ENCODE data around the gene FGF9. TPM values are rescaled to one million over a fixed set of nuclear protein-coding genes. Genes with fewer than 3 reads are reported as not detected.

Gene FGF9
- total and polyA plus RNA-seq, 10 of the 15 experiments (the other 5 are each of a cell fraction or from before 2014, with no cell fraction given), result 0.05 to 1.5 (median 0.83) TPM

DNA sequence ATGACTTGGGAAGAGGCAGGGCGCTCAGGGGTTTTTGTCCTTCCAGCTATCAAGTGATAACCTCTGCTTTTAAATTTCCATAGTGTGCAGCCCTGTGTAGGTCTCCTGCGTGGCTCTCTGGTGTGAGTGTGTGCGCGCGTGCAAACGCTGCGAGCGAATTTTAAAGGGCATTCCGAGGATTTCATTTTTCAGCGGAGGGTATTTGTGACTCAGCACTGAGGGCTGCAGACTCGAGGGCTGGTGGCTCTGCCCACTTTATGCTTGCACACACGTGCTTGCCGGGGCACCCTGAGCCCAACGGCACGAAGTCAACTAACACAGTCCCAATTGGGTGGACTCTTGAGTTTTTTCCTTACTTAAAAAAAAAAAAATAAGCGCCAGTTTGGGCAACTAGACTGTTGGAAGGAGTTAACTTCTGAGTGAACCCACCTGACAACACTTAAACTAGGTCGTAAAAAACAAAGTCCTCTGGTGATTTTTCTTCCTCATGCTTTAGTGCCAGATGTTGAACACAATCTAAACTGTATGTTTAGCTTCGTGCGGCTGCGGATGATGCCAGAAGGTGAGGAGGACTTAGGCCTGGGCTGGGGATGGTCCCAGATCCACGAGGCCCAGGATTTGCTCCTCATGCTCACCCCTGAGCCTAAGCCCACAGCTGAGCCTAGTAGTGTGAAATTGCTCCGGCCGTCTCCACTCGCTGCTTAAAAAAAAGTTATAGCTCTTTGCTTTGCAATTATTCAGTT is 2.1 kb downstream of the FGF9 start:
- Histone ChIP-seq H3K9ac (ENCODE audit: control insufficient read depth, insufficient read depth, low read length) (no peak overlapping the region; the same call in 1 of the 2 replicates), H3K79me2 (ENCODE audit: control insufficient read depth, insufficient read depth, low read length) (no peaks in the 10 kb centered on the region), H4K20me1 (ENCODE audit: control insufficient read depth, insufficient read depth) (no peaks in the 10 kb centered on the region), H3K9me3 (replicated peaks; ENCODE audit: control insufficient read depth, insufficient read depth, low read length) (no peaks in the 10 kb centered on the region; the same call in 2 of the 3 replicates), H3K27ac (ENCODE audit: control insufficient read depth, insufficient read depth) (no peak overlapping the region), H2AFZ (ENCODE audit: control insufficient read depth, low read depth, low read length) (no peak overlapping the region; the same call in 1 of the 2 replicates), H3K4me2 (ENCODE audit: control insufficient read depth, insufficient read depth) (peak overlapping the region; percentile 78), H3K4me1 (ENCODE audit: control insufficient read depth, insufficient read depth, low read length) (peaks cover 23% of the 10 kb centered on the region), H3K4me3 (peak overlapping the region; percentile 86; the same call in 1 of the 2 replicates), H3K27me3 (replicated peaks in 1 of 2; ENCODE audit: control insufficient read depth in 2 of 2, insufficient read depth in 2 of 2, low read length in 1 of 2) (peaks cover 15 to 34% of the 10 kb centered on the region in 2 experiments), H3K36me3 (ENCODE audit: control insufficient read depth in 2 of 2, insufficient read depth in 2 of 2, low read length in 1 of 2) (no peaks in the 10 kb centered on the region)
- POLR2A ChIA-PET, result interaction anchor here (0.7 kb wide), 1 partner anchor 103 kb away, joined by 4 read pairs; no protein-coding TSS in a partner anchor
- in situ Hi-C loops (cut with MboI) (no loop called here), intact Hi-C loops (cut with micrococcal nuclease; ENCODE audit: unreplicated experiment) (loop anchor here (5.0 kb wide), 2 partner anchors 389 to 444 kb away; no protein-coding TSS in a partner anchor)
- no peak for DNase-seq (ENCODE audit: low read depth, low spot score)
- CTCF ChIA-PET, result interaction anchor here (1.1 kb wide), 1 partner anchor 35 kb away, joined by 4 read pairs; no protein-coding TSS in a partner anchor
- FAIRE-seq, result peak; percentile 7
- RAD21 ChIA-PET (ENCODE audit: unreplicated experiment), result no interaction called here
- WGBS (ENCODE audit: insufficient coverage, insufficient replicate concordance, low lambda C conversion rate, missing lambda C conversion rate), result 10% methylated on average over 23 of the region's 24 CpGs
- TF ChIP-seq HSF1 (IDR thresholded peaks at IDR 0.05; ENCODE audit: low read depth, low read length), result no peak
- SMC1A ChIA-PET (ENCODE audit: uncharacterized antibody, unreplicated experiment), result no interaction called here
- ATAC-seq, result no peak
- no TSS peak for BruUV-seq (replicated peaks)

DNA sequence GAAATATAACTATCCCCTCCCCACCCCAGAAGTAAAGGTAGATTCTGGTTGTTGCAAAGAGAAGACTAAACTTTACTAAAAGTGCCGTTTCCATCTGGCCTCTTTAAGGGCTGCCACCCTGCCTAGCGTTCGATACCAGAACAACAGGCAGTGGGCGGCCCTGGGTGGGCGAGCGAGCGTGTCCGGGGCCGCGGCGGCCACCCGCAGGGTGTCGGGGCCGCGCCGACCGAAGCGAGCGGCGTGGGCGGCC is 2.6 kb downstream of the FGF9 start:
- SMC1A ChIA-PET (ENCODE audit: uncharacterized antibody, unreplicated experiment), result no interaction called here
- RAD21 ChIA-PET (ENCODE audit: unreplicated experiment), result no interaction called here
- Histone ChIP-seq H3K27ac (ENCODE audit: control insufficient read depth, insufficient read depth) (no peak overlapping the region), H3K4me3 (peak overlapping the region; percentile 86), H4K20me1 (ENCODE audit: control insufficient read depth, insufficient read depth) (no peaks in the 10 kb centered on the region), H3K4me2 (ENCODE audit: control insufficient read depth, insufficient read depth) (peak overlapping the region; percentile 78), H3K9me3 (replicated peaks; ENCODE audit: control insufficient read depth, insufficient read depth, low read length) (no peaks in the 10 kb centered on the region; the same call in 2 of the 3 replicates), H3K9ac (ENCODE audit: control insufficient read depth, insufficient read depth, low read length) (no peak overlapping the region; the same call in 1 of the 2 replicates), H3K79me2 (ENCODE audit: control insufficient read depth, insufficient read depth, low read length) (no peaks in the 10 kb centered on the region), H3K4me1 (ENCODE audit: control insufficient read depth, insufficient read depth, low read length) (peaks cover 23% of the 10 kb centered on the region), H3K36me3 (ENCODE audit: control insufficient read depth in 2 of 2, insufficient read depth in 2 of 2, low read length in 1 of 2) (no peaks in the 10 kb centered on the region), H3K27me3 (replicated peaks in 1 of 2; ENCODE audit: control insufficient read depth in 2 of 2, insufficient read depth in 2 of 2, low read length in 1 of 2) (peaks cover 15 to 34% of the 10 kb centered on the region in 2 experiments), H2AFZ (ENCODE audit: control insufficient read depth, low read depth, low read length) (no peak overlapping the region; the same call in 1 of the 2 replicates)
- no TSS peak for BruUV-seq (replicated peaks)
- in situ Hi-C loops (cut with MboI) (no loop called here), intact Hi-C loops (cut with micrococcal nuclease; ENCODE audit: unreplicated experiment) (loop anchor here (5.0 kb wide), 2 partner anchors 389 to 444 kb away; no protein-coding TSS in a partner anchor)
- FAIRE-seq (no peak), DNase-seq (ENCODE audit: low read depth, low spot score) (no peak), ATAC-seq (peak; percentile 25)
- POLR2A ChIA-PET, result interaction anchor here (0.7 kb wide), 1 partner anchor 103 kb away, joined by 4 read pairs; no protein-coding TSS in a partner anchor
- 0% methylated on average over 14 of the region's 21 CpGs for WGBS (ENCODE audit: insufficient coverage, insufficient replicate concordance, low lambda C conversion rate, missing lambda C conversion rate)
- CTCF ChIA-PET, result interaction anchor here (1.1 kb wide), 1 partner anchor 35 kb away, joined by 4 read pairs; no protein-coding TSS in a partner anchor
- TF ChIP-seq, protein P1, sequence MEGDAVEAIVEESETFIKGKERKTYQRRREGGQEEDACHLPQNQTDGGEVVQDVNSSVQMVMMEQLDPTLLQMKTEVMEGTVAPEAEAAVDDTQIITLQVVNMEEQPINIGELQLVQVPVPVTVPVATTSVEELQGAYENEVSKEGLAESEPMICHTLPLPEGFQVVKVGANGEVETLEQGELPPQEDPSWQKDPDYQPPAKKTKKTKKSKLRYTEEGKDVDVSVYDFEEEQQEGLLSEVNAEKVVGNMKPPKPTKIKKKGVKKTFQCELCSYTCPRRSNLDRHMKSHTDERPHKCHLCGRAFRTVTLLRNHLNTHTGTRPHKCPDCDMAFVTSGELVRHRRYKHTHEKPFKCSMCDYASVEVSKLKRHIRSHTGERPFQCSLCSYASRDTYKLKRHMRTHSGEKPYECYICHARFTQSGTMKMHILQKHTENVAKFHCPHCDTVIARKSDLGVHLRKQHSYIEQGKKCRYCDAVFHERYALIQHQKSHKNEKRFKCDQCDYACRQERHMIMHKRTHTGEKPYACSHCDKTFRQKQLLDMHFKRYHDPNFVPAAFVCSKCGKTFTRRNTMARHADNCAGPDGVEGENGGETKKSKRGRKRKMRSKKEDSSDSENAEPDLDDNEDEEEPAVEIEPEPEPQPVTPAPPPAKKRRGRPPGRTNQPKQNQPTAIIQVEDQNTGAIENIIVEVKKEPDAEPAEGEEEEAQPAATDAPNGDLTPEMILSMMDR (IDR thresholded peaks at IDR 0.05 in 2 of 3, conservative IDR thresholded peaks at IDR 0.05 in 1 of 3; ENCODE audit: control insufficient read depth in 2 of 3, extremely low read depth in 1 of 3, insufficient read depth in 1 of 3, low read depth in 3 of 3, low read length in 3 of 3), result peak in 2 of 3 experiments; percentile 25 to 36; a peak in 1 of 6 replicates
- TF ChIP-seq, protein P2, sequence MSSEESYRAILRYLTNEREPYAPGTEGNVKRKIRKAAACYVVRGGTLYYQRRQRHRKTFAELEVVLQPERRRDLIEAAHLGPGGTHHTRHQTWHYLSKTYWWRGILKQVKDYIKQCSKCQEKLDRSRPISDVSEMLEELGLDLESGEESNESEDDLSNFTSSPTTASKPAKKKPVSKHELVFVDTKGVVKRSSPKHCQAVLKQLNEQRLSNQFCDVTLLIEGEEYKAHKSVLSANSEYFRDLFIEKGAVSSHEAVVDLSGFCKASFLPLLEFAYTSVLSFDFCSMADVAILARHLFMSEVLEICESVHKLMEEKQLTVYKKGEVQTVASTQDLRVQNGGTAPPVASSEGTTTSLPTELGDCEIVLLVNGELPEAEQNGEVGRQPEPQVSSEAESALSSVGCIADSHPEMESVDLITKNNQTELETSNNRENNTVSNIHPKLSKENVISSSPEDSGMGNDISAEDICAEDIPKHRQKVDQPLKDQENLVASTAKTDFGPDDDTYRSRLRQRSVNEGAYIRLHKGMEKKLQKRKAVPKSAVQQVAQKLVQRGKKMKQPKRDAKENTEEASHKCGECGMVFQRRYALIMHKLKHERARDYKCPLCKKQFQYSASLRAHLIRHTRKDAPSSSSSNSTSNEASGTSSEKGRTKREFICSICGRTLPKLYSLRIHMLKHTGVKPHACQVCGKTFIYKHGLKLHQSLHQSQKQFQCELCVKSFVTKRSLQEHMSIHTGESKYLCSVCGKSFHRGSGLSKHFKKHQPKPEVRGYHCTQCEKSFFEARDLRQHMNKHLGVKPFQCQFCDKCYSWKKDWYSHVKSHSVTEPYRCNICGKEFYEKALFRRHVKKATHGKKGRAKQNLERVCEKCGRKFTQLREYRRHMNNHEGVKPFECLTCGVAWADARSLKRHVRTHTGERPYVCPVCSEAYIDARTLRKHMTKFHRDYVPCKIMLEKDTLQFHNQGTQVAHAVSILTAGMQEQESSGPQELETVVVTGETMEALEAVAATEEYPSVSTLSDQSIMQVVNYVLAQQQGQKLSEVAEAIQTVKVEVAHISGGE (CRISPR knock-in tag; IDR thresholded peaks at IDR 0.05), result no peak
- no peak for TF ChIP-seq ETV6 (conservative IDR thresholded peaks at IDR 0.05 in 1 of 2, IDR thresholded peaks at IDR 0.05 in 1 of 2; ENCODE audit: borderline replicate concordance in 1 of 2, low read depth in 1 of 2)
- TF ChIP-seq, protein P3, sequence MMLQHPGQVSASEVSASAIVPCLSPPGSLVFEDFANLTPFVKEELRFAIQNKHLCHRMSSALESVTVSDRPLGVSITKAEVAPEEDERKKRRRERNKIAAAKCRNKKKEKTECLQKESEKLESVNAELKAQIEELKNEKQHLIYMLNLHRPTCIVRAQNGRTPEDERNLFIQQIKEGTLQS (IDR thresholded peaks at IDR 0.05; ENCODE audit: borderline replicate concordance, extremely low read depth, low read depth, low read length), result no peak
- TF ChIP-seq SP1 (IDR thresholded peaks at IDR 0.05; ENCODE audit: low read depth, low read length), result no peak

Data from GM12878 (cell line).